GM12891 (cell line): ENCODE results near the gene KIAA1958.

Source experiments
- POLR2A ChIP-seq: IDR thresholded peaks from 2 replicates; pipeline ENCODE4 v1.6.1; 2011; ENCODE audit warnings: low read depth, low read length, control low read depth
- POLR2AphosphoS5 ChIP-seq: IDR thresholded peaks from 2 replicates; pipeline ENCODE4 v1.6.1; 2011; ENCODE audit warnings: low read depth, low read length, control low read depth
- SPI1 ChIP-seq: IDR thresholded peaks from 2 replicates; pipeline ENCODE4 v1.6.1; 2011; ENCODE audit warnings: low read depth, low read length, control low read depth
- TAF1 ChIP-seq: IDR thresholded peaks from 2 replicates; pipeline ENCODE4 v1.6.1; 2011; ENCODE audit warnings: low read depth, low read length, control low read depth

DNA sequence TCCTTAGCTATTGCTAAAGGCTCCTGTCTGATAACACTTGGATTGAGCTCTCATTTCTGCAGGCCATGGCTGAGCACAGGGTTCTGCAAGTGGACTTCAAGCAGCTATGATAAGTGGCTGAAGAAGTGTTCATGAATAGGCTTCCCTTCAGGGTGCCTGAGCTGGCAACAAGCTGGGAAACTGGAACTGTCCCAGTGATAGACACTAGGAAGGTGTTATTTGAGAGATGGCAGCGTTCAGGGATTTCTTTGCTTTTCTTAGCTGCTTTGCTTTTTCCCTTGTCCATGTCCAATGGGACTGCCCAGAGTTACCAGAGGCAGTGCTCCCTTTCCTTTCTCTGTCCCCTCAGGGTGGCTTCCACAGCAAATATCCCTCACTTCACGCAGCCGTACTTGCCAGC lies 155.5 kb downstream of the KIAA1958 start:
- TF ChIP-seq POLR2A = no peak
- no peak for TF ChIP-seq TAF1
- no peak for TF ChIP-seq SPI1
- no peak for TF ChIP-seq POLR2AphosphoS5
